Vagina (tissue), 2 donors: ENCODE data around the gene CCDC102B. TPM values are rescaled to one million over a fixed set of nuclear protein-coding genes. Genes with fewer than 3 reads are reported as not detected.

Experiments used
- DNase-seq, 2 donors: peaks; one replicate each; pipeline ENCODE4 v3.0.0-alpha.2; 2017; ENCODE audit errors: extremely low spot score in 2 of 2
- H3K27ac ChIP-seq: fragments of 200-600 bp; sonication (generic); one replicate; pipeline ENCODE4 v1.5.1; 2019
- H3K27me3 ChIP-seq: fragments of 200-600 bp; sonication (generic); one replicate; pipeline ENCODE4 v1.5.1; 2019
- H3K36me3 ChIP-seq, 2 donors: fragments of 200-600 bp; sonication (generic); one replicate each; pipeline ENCODE4 v1.5.1; 2017 to 2019
- H3K4me1 ChIP-seq: fragments of 200-600 bp; sonication (generic); one replicate; pipeline ENCODE4 v1.5.1; 2019
- H3K4me3 ChIP-seq, 2 donors: fragments of 200-600 bp; sonication (generic); 1 replicate in 1 of 2; 2 replicates in 1 of 2; pipeline ENCODE4 v1.5.1; 2016 to 2019
- H3K9me3 ChIP-seq: fragments of 200-600 bp; sonication (generic); one replicate; pipeline ENCODE4 v1.5.1; 2019
- POLR2A ChIP-seq, 2 donors: fragments of 450-650 bp; IDR thresholded peaks; one replicate each; pipeline ENCODE4 v1.6.1; 2017; ENCODE audit warnings: antibody characterized with exemption in 2 of 2, mild to moderate bottlenecking in 2 of 2, moderate library complexity in 2 of 2
- POLR2AphosphoS5 ChIP-seq, 2 donors: sonication (generic); formaldehyde crosslinking; IDR thresholded peaks; one replicate each; pipeline ENCODE4 v1.9.0; 2017; ENCODE audit warnings: antibody characterized with exemption in 2 of 2, mild to moderate bottlenecking in 2 of 2, low read depth in 1 of 2; ENCODE audit not compliant: insufficient read depth in 1 of 2
- intact Hi-C: fragments of 100-400 bp; cut with DNase I; formaldehyde crosslinking; loops from one replicate; pipeline ENCODE4 v1.15.1; 2023
- total RNA-seq: library from RNA; depleted of rRNA; stranded (reverse); fragments of >200 nt; gene quantifications from one replicate; pipeline ENCODE4 v1.2.3, GENCODE V29; 2016
- TF ChIP-seq, protein P1 (sequence below), 3 experiments: fragments of 450-650 bp in 2 of 3; fragments of 200-600 bp in 1 of 3; sonication (generic) in 1 of 3; IDR thresholded peaks; one replicate each; pipeline ENCODE4 v1.5.1; 2017 to 2019; ENCODE audit warnings: antibody characterized with exemption in 3 of 3, mild to moderate bottlenecking in 2 of 3, moderate library complexity in 2 of 3

The CCDC102B gene
- total RNA-seq, 1 donor from 2014 or later, result 6.4 TPM

DNA sequence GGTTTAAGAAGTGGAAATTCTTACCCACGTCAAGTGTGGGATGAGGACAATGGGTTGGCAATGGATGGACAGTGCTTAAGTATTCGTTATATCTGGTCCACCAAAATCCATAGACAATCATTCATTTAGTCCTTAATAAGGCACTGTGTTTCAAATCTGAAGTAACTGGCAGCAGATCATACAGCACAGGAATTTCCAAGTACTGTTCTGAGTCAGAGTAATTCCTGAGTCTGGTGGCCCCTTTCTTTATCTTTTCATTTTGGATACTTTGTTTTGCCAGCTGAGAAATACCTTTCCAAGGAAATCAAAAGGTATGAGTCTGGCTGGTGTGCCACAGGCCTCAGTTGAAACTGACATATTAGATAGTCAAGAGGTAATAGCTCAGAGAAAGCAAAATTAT, 31.4 kb upstream of the CCDC102B start:
- DNase-seq, result no peak
- H3K9me3 ChIP-seq, result no peaks in the 10 kb centered on the region
- TF ChIP-seq POLR2A (IDR thresholded peaks at IDR 0.05), result no peak
- no peak for TF ChIP-seq POLR2AphosphoS5 (IDR thresholded peaks at IDR 0.05; ENCODE audit: insufficient read depth in 1 of 2, low read depth in 1 of 2)
- TF ChIP-seq, protein P1, sequence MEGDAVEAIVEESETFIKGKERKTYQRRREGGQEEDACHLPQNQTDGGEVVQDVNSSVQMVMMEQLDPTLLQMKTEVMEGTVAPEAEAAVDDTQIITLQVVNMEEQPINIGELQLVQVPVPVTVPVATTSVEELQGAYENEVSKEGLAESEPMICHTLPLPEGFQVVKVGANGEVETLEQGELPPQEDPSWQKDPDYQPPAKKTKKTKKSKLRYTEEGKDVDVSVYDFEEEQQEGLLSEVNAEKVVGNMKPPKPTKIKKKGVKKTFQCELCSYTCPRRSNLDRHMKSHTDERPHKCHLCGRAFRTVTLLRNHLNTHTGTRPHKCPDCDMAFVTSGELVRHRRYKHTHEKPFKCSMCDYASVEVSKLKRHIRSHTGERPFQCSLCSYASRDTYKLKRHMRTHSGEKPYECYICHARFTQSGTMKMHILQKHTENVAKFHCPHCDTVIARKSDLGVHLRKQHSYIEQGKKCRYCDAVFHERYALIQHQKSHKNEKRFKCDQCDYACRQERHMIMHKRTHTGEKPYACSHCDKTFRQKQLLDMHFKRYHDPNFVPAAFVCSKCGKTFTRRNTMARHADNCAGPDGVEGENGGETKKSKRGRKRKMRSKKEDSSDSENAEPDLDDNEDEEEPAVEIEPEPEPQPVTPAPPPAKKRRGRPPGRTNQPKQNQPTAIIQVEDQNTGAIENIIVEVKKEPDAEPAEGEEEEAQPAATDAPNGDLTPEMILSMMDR (IDR thresholded peaks at IDR 0.05), result no peak
- H3K4me1 ChIP-seq, result no peaks in the 10 kb centered on the region
- no peak overlapping the region for H3K4me3 ChIP-seq
- H3K36me3 ChIP-seq, result no peaks in the 10 kb centered on the region
- no peaks in the 10 kb centered on the region for H3K27me3 ChIP-seq
- H3K27ac ChIP-seq, result no peak overlapping the region
- intact Hi-C loops, result no loop called here

DNA sequence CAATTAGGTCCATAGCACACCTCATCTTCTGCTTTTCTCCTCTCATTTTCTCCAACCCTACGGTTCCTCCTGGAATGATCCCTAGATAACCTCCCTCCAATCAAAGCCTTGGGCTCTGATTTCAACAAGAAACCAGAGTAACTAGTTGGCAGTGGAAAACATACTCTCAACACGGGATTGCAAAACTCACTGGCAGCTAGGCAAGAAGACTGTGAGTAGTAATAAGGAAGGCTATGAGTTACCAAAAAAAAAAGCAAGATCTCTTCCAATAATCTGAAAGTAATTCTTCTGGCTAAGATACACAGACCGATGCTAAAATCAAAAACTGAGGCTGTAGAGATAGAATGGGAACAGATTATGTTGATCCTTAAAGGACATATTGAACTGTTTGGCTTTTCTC, 28.4 kb upstream of the CCDC102B start:
- Histone ChIP-seq H3K27ac (no peak overlapping the region), H3K4me3 (no peak overlapping the region), H3K27me3 (no peaks in the 10 kb centered on the region), H3K9me3 (no peaks in the 10 kb centered on the region), H3K36me3 (no peaks in the 10 kb centered on the region), H3K4me1 (no peaks in the 10 kb centered on the region)
- DNase-seq, result no peak
- no peak for TF ChIP-seq POLR2AphosphoS5 (IDR thresholded peaks at IDR 0.05; ENCODE audit: insufficient read depth in 1 of 2, low read depth in 1 of 2)
- TF ChIP-seq POLR2A (IDR thresholded peaks at IDR 0.05), result no peak
- TF ChIP-seq, protein P1 (IDR thresholded peaks at IDR 0.05), result no peak
- intact Hi-C loops, result no loop called here

DNA sequence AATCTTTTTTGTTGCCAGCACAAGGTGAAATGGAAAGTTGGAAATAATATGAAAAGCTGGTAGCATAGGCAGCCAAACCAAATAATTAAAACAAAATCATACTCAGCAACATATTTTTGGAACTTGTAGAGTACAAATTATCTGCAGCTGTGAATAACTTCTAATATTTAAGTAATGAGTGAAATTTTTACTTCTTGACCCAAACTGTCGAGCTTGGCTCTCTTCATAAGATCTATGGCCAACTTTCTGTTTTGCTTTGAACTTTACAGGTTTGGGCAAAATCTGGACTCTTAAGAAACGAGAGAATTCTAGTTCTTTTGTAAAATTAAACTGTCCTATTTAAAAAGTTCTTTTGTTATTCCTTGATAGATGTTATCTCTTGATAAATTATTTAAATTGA, 25.6 kb upstream of the CCDC102B start:
- H3K36me3 ChIP-seq, result no peaks in the 10 kb centered on the region
- no peak overlapping the region for H3K4me3 ChIP-seq
- H3K27me3 ChIP-seq, result no peaks in the 10 kb centered on the region
- no peaks in the 10 kb centered on the region for H3K4me1 ChIP-seq
- intact Hi-C loops, result no loop called here
- H3K9me3 ChIP-seq, result no peaks in the 10 kb centered on the region
- no peak overlapping the region for H3K27ac ChIP-seq
- TF ChIP-seq POLR2A (IDR thresholded peaks at IDR 0.05) (no peak), POLR2AphosphoS5 (IDR thresholded peaks at IDR 0.05; ENCODE audit: insufficient read depth in 1 of 2, low read depth in 1 of 2) (no peak)
- TF ChIP-seq, protein P1 (IDR thresholded peaks at IDR 0.05), result no peak
- DNase-seq, result no peak

DNA sequence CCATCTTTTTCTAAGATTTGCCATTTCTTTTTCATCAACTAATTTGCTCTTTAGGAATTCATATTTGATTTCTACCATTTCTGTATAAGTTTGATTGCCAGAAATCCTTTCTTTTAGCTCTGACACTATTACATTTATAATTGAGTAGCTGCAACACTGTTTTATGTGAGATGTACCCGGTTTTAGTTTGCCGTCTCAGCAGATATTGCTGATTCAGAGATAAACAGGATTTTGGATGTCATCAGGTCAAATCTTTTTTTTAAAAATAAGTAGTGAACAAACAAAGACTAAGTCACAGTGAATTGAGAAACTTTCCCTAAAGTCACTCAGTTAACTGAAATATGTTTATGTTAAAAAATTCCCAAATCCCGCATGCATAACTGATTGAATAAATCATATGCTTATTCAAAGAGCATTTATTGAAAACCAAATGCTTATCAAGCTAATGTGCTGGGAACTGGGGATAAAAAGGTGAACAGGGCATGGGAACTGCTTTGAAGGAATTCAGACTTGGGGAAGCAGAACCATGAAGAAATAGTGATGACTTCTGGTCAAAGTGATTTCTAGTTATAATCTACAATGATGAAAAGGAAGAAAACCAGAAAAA, 19.5 kb upstream of the CCDC102B start:
- TF ChIP-seq, protein P1 (IDR thresholded peaks at IDR 0.05), result no peak
- no peak for TF ChIP-seq POLR2A (IDR thresholded peaks at IDR 0.05)
- no peak for TF ChIP-seq POLR2AphosphoS5 (IDR thresholded peaks at IDR 0.05; ENCODE audit: insufficient read depth in 1 of 2, low read depth in 1 of 2)
- no peaks in the 10 kb centered on the region for H3K36me3 ChIP-seq
- no peaks in the 10 kb centered on the region for H3K27me3 ChIP-seq
- no peak overlapping the region for H3K27ac ChIP-seq
- no peaks in the 10 kb centered on the region for H3K4me1 ChIP-seq
- DNase-seq, result no peak
- intact Hi-C loops, result no loop called here
- H3K9me3 ChIP-seq, result no peaks in the 10 kb centered on the region
- H3K4me3 ChIP-seq, result no peak overlapping the region

DNA sequence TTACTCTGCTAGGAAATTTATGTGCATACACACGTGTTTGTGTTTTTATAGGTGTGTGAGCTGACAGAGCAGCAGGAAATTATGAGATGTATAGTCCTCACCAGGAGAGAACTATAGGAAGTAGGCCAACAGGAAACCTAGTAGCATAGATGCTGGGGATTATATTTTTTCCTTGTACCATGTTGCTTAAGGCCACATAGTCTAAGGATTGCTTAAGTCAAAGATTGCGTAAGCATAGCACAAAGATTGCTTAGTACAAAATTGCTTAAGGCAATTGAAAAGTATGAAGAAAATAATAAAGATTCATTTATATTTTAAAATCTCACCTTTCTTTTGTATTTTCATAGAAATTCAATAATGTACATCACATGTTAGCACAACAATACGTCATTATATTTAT, 18.7 kb upstream of the CCDC102B start:
- H3K27ac ChIP-seq, result no peak overlapping the region
- H3K4me1 ChIP-seq, result no peaks in the 10 kb centered on the region
- no peaks in the 10 kb centered on the region for H3K27me3 ChIP-seq
- intact Hi-C loops, result no loop called here
- H3K36me3 ChIP-seq, result no peaks in the 10 kb centered on the region
- DNase-seq, result no peak
- H3K4me3 ChIP-seq, result no peak overlapping the region
- no peaks in the 10 kb centered on the region for H3K9me3 ChIP-seq
- peak in 1 of 2 donors; percentile 11 for TF ChIP-seq POLR2AphosphoS5 (IDR thresholded peaks at IDR 0.05; ENCODE audit: insufficient read depth in 1 of 2, low read depth in 1 of 2)
- TF ChIP-seq POLR2A (IDR thresholded peaks at IDR 0.05), result no peak
- TF ChIP-seq, protein P1 (IDR thresholded peaks at IDR 0.05), result no peak
